HG03135 (cell line): ENCODE data around the gene MYO7B.
"Not testable (repeated sequence)": the region's sequence is repeated elsewhere in the genome, so short reads cannot be mapped to it uniquely, and the experiment has no call there.

Experiments
- ATAC-seq: cut with Tn5 transposase; IDR thresholded peaks from one replicate; pipeline ENCODE4 v1.9.1; 2021; ENCODE audit warnings: mild to moderate bottlenecking, moderate library complexity; ENCODE audit not compliant: unreplicated experiment

MYO7B gene

GRCh38 chr2:127551221-127551930 lies 15.9 kb downstream of the MYO7B start:
- no peak for ATAC-seq

GRCh38 chr2:127552336-127552735 lies 16.9 kb downstream of the MYO7B start:
- ATAC-seq, result no peak

DNA sequence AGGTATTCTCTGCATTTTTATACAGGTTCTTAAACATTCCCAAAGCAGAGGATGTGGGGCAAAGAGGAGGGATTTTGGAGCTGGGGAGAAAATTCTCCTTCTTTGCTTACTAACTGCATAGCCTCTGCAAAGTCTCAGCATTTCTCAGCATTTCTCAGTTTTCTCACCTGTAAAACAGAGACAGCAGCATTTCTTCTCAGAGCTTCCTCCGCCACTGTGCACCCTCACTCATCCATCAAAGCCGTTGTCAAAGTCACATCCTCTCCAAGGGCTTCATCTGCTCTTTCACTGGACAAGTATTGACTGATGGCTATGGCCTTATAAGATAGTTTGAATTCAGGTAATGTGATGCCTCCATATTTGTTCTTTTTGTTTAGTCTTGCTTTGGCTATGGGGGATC lies 17.4 kb downstream of the MYO7B start:
- ATAC-seq, result no peak

DNA sequence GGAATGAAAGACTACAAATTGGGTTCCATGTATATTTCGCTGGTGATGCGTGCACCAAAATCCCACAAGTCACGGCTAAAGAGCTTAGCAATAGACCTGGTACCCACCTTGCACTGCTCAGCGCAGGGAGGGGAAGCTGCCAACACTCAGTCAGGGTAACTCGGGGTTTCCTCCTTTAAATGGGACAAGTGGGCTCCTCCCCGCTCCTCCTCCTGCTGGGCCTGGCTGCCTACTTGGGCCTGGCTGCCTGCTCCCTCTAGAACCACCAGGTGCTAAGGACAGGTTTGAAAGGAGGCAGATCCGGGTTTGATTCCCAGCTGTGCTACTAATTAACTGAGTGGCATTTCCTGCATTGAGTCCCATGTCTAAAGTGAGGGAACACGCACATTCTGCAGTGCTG lies 23.4 kb downstream of the MYO7B start:
- no peak for ATAC-seq

- ATAC-seq, result no peak
These were observed 24.0 kb downstream of the MYO7B start for GRCh38 chr2:127559454-127559853.

GRCh38 chr2:127560201-127560930 lies 24.9 kb downstream of the MYO7B start:
- no peak for ATAC-seq

DNA sequence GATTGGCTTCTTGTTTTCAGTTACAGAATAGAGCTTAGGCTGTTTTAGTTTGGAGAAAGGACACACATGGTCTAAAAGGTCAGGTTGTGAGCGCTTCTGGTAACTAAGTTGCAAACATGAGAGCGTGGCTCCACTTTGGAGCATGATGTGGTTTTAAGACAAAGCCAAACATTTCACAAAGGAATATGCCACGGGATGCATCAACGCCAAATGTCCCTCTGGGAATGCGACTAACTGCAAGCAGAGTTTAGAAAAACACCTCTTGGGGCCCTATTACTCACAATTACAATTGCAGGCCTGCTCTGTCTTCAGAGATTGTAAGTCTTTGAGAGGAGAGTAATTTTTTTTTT lies 25.4 kb downstream of the MYO7B start:
- ATAC-seq, result no peak

- no peak for ATAC-seq
These were observed 25.9 kb downstream of the MYO7B start for GRCh38 chr2:127561371-127561770.

DNA sequence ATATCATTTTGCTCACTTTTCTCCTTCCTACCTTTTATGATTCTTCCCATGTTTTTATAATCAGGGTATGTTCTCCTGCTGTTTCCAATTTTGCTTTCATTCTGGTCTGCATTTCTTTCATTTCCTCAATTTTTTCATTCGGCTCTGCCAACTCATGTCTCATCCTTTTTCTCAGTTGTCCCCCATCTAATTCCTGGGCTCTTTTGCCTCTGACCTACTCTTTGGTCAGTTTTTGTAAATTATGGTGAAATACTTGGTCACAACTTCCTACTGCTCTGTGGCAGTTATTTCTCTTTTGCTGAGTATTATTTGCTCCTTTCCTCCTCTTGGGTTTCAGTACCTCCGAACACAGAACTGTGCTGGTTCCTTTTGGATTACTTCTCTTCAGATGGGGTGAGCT lies 27.5 kb downstream of the MYO7B start:
- no peak for ATAC-seq

- ATAC-seq, result peak; percentile 98
These were observed 28.3 kb downstream of the MYO7B start for GRCh38 chr2:127563458-127564428.

- ATAC-seq, result no peak
These were observed 29.2 kb downstream of the MYO7B start for GRCh38 chr2:127564429-127565260.

DNA sequence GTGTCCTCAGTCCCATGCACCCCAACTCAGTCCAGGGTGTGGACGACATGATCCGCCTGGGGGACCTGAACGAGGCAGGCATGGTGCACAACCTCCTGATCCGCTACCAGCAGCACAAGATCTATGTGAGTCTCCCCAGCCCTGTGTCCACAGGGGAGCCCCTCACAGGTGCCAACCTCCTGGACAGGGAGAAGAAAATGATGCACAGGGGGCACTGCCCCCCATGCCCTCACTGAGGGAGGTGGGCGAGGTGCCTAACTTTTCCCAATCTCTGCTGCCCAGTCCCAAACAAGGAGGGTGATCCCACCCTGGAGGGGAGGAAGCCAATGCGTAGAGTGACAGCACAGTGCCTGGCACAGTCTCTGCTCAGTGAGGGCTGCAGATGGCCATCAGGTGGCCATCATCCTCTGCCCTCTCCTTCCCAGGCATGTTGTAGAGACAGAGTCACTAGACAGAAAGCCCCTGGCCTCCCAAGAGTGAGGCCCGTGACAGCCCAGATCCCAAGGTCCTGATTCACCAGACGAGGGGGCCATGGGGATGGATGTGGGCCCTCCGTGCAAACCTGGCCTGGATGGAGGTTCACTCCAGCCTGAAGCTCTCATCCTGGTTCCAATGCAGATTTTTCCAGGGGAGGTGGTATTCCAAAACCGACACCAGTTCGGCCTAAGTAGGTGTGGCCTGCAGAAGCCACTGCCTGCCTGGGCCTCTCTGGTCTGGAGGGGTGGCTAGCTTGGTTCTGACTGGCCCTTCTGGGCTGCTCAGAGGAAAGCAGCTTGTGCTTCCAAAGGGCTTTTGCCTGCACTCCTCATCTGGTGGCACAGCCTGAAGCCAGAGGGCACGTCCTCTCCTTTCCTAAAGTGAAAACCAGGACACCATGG lies 30.0 kb downstream of the MYO7B start:
- ATAC-seq, result no peak

- no peak for ATAC-seq
These were observed 30.6 kb downstream of the MYO7B start for GRCh38 chr2:127566139-127566417.

GRCh38 chr2:127566576-127566975 lies 31.1 kb downstream of the MYO7B start:
- no peak for ATAC-seq

DNA sequence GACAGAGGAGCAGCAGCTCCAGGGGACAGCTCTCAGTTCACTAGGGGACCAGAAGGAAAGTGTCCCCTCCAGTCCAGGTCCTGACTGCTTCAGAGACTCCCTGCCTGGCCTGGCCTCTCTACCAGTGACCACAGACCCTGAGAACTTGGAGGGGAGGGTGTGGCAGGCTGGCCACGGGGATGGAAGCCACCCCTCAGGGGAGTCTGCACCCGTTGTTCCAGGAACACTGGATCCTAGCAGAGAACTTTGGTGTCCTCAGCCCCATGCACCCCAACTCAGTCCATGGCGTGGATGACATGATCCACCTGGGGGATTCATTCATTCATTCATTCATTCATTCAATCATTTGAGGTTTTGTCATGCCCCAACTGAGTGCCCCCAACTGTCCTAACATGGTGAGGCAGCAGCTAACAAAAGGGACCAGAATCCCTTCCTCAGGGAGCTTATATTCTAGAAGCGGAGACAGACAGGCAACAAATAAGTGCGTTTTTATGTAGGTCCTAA lies 31.9 kb downstream of the MYO7B start:
- no peak for ATAC-seq

DNA sequence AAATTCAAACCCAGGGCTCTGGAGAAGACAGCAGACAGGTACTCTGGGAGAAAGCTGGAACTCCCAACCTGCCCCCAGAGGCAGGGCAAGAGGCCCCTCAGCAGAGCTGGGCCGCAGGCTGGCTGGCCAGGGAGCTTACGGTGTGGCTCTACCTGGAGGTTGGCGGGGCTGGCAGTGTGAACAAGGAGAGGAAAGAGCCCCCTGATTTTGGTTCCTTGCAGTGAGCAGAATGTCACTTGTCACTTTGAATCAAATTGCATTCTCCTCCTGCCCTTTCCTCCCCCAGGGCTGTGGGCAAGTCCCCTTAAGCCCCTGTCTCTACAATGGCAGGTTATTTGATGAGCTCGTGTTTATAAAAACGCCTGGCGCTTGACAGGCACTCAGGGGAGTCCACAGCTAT lies 32.6 kb downstream of the MYO7B start:
- ATAC-seq, result no peak

DNA sequence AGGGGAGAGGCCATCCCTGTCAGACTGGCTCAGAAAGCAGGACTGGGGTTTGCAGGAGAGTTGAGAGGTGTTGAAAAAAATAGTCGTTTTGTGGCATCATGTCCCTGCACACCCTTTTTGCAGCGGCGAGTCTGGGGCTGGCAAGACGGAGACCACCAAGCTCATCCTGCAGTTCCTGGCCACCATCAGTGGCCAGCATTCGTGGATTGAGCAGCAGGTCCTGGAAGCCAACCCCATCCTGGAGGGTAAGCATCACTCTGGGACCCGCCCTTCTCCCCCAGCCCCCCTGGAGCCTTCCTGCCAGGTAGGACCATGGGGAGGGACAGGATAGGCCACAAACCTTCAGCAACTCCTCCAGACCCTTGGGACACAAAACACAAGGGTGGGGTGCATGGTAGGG lies 34.2 kb downstream of the MYO7B start:
- no peak for ATAC-seq

- ATAC-seq, result no peak
These were observed 35.1 kb downstream of the MYO7B start for GRCh38 chr2:127570282-127571250.

- ATAC-seq, result not testable (repeated sequence)
These were observed 36.9 kb downstream of the MYO7B start for GRCh38 chr2:127572352-127572751.
